ENCODE measurements around the gene HDLBP. TPM values are rescaled to one million over a fixed set of nuclear protein-coding genes. Genes with fewer than 3 reads are reported as not detected.

The HDLBP gene
- total and polyA plus RNA-seq, 10 of the 15 experiments (the other 5 are each of a cell fraction or from before 2014, with no cell fraction given) = 19.5 to 383 (median 249) TPM

- no peak for TF ChIP-seq ZBTB4 (CRISPR knock-in tag; IDR thresholded peaks at IDR 0.05)
- TF ChIP-seq MEF2A (IDR thresholded peaks at IDR 0.05; ENCODE audit: insufficient read depth, low read depth, low read length) = no peak
- TF ChIP-seq PAX5 (IDR thresholded peaks at IDR 0.05; ENCODE audit: borderline replicate concordance, low read depth, low read length) = no peak
- TF ChIP-seq BACH1 (IDR thresholded peaks at IDR 0.05; ENCODE audit: borderline replicate concordance) = no peak
- TF ChIP-seq, protein P1, sequence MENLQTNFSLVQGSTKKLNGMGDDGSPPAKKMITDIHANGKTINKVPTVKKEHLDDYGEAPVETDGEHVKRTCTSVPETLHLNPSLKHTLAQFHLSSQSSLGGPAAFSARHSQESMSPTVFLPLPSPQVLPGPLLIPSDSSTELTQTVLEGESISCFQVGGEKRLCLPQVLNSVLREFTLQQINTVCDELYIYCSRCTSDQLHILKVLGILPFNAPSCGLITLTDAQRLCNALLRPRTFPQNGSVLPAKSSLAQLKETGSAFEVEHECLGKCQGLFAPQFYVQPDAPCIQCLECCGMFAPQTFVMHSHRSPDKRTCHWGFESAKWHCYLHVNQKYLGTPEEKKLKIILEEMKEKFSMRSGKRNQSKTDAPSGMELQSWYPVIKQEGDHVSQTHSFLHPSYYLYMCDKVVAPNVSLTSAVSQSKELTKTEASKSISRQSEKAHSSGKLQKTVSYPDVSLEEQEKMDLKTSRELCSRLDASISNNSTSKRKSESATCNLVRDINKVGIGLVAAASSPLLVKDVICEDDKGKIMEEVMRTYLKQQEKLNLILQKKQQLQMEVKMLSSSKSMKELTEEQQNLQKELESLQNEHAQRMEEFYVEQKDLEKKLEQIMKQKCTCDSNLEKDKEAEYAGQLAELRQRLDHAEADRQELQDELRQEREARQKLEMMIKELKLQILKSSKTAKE (IDR thresholded peaks at IDR 0.05; ENCODE audit: low read depth, poor library complexity, severe bottlenecking) = no peak
Measured at GRCh38 chr2:241304039-241304670, 11.3 kb downstream of the HDLBP start (continued).

Data from GM12878 (cell line).